HG02798 (cell line): Measurements from ENCODE around the gene EXD3.
"Not testable (repeated sequence)": the region's sequence is repeated elsewhere in the genome, so short reads cannot be mapped to it uniquely, and the experiment has no call there.

Experiments used
- ATAC-seq: cut with Tn5 transposase; IDR thresholded peaks from one replicate; pipeline ENCODE4 v1.9.1; 2021; ENCODE audit warnings: mild to moderate bottlenecking; ENCODE audit not compliant: unreplicated experiment, poor library complexity

EXD3 gene

GRCh38 chr9:137397675-137398423 is 25.1 kb downstream of the EXD3 start:
- no peak for ATAC-seq

DNA sequence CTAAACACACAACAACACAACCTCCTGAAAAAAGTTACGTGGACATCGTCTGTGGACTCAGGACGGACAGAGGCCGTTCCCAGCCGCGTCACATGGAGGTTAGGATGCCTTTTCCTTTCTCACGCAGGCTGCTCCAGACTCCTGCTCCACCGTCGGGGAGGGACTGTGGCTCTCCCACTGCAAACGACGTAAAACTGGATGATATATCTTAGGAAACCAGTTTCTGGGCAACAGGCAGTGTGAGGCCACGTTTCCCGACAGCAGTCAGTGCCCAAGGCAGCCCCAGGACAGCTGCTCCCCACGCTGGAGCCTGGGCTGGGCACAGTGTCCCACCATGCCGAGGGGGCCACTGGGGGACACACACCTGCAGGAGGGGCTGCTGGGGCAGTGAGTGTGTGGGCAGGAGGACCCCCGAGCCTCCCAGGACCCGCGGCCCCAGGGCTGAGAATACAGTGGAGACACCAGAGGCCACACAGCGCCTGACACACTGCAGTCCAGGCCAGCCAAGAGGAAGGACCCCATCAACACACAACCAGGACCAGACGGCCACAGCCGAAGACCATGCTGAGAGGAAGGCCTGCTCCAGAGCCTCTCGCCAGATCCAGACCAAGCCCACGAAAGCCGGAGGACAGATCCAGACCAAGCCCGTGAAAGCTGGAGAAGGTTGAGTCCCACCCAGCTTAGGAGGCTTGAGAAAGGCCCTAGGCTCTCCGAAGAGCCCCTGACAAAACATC is 26.2 kb downstream of the EXD3 start:
- no peak for ATAC-seq

DNA sequence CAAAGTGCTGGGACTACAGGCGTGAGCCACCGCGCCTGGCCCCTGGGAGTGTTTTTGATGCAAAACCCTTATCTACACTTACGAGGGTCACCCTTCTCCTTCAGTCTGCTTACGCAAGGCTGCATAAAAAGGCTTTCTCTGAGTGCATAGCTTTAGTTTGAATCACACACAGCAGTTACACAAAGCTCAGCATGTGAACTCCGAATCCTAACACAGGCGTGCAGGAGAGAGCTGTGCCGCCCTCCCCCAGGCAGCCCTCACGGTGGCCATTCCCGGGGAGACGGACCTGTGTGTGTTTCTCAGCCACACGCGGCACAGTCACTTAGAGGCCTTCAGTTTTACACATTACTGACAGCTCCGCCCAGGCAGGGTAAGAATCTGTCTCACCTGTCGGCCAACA is 26.7 kb downstream of the EXD3 start:
- ATAC-seq, result no peak

GRCh38 chr9:137395666-137396010 is 27.3 kb downstream of the EXD3 start:
- ATAC-seq, result no peak

GRCh38 chr9:137394866-137395665 is 27.9 kb downstream of the EXD3 start:
- ATAC-seq, result no peak

- ATAC-seq, result no peak
These were observed 29.5 kb downstream of the EXD3 start for GRCh38 chr9:137393176-137394150.

GRCh38 chr9:137392232-137393007 is 30.5 kb downstream of the EXD3 start:
- no peak for ATAC-seq

GRCh38 chr9:137391411-137391754 is 31.6 kb downstream of the EXD3 start:
- ATAC-seq, result no peak

GRCh38 chr9:137390553-137391410 is 32.2 kb downstream of the EXD3 start:
- ATAC-seq, result no peak

- no peak for ATAC-seq
These were observed 33.6 kb downstream of the EXD3 start for GRCh38 chr9:137389428-137389746.

GRCh38 chr9:137388589-137389427 is 34.2 kb downstream of the EXD3 start:
- no peak for ATAC-seq

DNA sequence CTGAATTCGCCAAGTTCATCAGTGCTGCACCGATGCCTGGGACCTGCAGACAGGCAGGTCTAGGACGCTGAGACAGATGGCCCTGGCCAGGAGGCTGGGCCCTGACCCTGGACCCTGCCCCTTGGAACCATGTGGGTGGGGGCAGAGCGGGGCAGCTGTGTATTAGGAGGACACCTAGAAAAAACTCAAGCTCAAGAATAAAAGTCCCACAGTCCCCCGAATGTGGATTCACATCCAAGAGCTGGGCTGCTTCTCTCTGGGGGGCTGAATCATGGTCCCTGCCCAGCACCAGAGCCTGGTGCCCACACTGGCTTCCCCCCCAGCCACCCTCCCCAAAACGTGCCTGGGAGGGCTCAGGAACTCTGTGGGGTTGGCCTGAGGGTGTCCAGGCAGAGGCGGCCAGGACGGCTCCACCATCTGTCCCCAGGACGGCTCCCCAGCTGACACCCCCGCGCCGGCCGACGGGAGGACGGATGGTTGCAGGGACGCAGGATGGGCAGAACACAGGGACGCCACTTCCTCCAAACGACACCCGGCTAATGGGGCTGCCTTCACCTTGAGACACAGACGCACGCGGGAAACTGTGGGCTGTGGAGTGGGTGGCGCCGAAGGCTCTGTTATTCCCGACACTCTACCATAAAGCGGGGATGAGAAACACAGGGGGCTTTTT is 34.9 kb downstream of the EXD3 start:
- ATAC-seq, result no peak

DNA sequence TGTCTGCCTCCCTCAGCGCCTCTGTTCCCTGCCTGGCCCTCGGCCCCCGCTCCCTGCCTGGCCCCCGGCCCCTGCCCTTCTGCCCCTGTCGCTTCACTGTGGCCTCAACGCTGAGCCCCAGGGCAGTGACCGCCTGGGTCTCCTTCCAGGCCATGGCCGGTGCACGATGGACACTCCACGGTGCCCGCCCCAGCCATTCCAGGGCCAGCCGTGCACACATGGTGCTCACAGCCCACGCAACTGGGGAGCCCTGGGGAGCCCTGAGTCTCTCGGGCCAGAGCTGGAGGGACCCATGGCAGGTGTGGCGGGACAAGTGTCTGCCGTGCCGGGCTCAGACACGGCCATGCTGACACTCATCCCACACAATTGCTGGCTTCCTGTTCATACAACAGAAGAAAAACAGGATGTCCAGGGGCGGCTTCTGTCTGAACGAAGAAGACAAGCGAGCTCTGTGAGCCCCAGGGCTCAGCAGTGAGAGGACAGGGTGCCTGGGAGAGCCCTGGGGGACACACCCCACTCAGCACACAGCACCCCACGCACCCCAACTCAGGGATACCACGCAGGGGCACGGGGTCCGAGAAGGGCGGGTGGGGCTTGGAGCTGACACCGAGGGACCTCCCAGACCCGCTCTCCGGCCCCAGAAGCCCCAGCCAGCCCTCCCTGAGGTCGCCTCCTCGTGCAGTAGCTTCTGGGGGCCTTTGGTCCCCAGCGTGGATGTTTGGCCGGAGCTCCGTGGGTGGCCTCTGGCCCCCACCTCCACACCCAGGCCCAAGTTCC is 35.7 kb downstream of the EXD3 start:
- ATAC-seq, result no peak

GRCh38 chr9:137386507-137387113 is 36.4 kb downstream of the EXD3 start:
- ATAC-seq, result not testable (repeated sequence)

DNA sequence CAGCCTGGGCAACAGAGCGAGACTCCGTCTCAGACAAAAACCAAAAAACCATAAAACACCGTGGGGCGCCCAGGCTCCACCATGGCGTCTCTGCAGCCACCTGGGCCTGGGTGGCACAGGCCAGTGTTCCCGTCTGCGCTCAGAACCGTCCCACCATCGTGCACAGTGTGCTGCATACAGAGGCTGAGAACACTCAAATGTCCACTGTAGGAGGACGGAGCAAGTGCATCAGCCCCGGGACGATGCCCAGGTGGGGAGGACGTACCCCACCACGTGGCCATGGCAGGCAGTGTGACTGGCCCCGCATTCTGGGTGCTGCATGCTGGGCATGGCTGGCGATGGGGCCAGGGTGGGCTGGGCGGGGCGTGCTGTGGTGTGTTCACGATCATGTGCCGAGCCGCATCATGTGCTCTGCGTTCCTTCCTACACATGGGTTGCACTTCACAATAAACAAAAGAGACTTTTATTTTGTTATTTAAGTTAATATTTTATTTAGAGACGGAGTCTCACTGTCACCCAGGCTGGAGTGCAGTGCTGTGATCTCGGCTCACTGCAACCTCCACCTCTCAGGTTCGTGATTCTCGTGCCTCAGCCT is 37.8 kb downstream of the EXD3 start:
- ATAC-seq, result no peak
